Panc1 (cell line): ENCODE results near the gene DNAI2.

Source experiments
- TF ChIP-seq, protein P1 (sequence below): fragments of 450-650 bp; IDR thresholded peaks from 2 replicates; pipeline ENCODE4 v1.5.1; 2017; ENCODE audit warnings: mild to moderate bottlenecking
- TF ChIP-seq, protein P2 (sequence below), 2 experiments: IDR thresholded peaks; 2 replicates each; pipeline ENCODE4 v1.6.1; 2011 to 2012; ENCODE audit warnings: low read depth in 2 of 2, control low read depth in 1 of 2, low read length in 1 of 2, mild to moderate bottlenecking in 1 of 2, moderate library complexity in 1 of 2; ENCODE audit not compliant: insufficient read depth in 1 of 2

DNA sequence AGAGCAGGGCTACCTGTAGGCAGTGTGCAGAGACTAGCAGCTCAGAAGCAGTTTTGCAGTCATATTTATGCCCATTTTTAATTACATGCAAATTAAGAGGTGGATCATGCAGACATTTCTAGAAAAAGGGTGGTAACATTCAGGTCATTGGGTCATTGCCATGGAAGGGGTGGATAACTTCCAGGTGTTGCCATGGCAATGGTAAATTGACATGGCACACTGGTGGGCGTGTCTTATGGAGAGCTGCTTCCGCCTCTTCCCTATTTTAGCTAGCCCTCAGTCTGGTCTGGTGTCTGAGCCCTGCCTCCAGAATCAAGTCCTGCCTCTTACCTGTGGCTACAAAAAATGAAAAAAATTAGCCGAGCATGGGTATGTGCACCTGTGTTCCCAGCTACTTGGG, 2.8 kb upstream of the DNAI2 start:
- TF ChIP-seq, protein P1, sequence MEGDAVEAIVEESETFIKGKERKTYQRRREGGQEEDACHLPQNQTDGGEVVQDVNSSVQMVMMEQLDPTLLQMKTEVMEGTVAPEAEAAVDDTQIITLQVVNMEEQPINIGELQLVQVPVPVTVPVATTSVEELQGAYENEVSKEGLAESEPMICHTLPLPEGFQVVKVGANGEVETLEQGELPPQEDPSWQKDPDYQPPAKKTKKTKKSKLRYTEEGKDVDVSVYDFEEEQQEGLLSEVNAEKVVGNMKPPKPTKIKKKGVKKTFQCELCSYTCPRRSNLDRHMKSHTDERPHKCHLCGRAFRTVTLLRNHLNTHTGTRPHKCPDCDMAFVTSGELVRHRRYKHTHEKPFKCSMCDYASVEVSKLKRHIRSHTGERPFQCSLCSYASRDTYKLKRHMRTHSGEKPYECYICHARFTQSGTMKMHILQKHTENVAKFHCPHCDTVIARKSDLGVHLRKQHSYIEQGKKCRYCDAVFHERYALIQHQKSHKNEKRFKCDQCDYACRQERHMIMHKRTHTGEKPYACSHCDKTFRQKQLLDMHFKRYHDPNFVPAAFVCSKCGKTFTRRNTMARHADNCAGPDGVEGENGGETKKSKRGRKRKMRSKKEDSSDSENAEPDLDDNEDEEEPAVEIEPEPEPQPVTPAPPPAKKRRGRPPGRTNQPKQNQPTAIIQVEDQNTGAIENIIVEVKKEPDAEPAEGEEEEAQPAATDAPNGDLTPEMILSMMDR, result no peak
- TF ChIP-seq, protein P2, sequence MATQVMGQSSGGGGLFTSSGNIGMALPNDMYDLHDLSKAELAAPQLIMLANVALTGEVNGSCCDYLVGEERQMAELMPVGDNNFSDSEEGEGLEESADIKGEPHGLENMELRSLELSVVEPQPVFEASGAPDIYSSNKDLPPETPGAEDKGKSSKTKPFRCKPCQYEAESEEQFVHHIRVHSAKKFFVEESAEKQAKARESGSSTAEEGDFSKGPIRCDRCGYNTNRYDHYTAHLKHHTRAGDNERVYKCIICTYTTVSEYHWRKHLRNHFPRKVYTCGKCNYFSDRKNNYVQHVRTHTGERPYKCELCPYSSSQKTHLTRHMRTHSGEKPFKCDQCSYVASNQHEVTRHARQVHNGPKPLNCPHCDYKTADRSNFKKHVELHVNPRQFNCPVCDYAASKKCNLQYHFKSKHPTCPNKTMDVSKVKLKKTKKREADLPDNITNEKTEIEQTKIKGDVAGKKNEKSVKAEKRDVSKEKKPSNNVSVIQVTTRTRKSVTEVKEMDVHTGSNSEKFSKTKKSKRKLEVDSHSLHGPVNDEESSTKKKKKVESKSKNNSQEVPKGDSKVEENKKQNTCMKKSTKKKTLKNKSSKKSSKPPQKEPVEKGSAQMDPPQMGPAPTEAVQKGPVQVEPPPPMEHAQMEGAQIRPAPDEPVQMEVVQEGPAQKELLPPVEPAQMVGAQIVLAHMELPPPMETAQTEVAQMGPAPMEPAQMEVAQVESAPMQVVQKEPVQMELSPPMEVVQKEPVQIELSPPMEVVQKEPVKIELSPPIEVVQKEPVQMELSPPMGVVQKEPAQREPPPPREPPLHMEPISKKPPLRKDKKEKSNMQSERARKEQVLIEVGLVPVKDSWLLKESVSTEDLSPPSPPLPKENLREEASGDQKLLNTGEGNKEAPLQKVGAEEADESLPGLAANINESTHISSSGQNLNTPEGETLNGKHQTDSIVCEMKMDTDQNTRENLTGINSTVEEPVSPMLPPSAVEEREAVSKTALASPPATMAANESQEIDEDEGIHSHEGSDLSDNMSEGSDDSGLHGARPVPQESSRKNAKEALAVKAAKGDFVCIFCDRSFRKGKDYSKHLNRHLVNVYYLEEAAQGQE (IDR thresholded peaks at IDR 0.05; ENCODE audit: insufficient read depth in 1 of 2, low read depth in 2 of 2, low read length in 1 of 2), result no peak
